Naive thymus-derived CD8-positive, alpha-beta T cell (primary cell): ENCODE data around the gene SNAP91. TPM values are rescaled to one million over a fixed set of nuclear protein-coding genes. Genes with fewer than 3 reads are reported as not detected.
"Not testable (repeated sequence)": the region's sequence is repeated elsewhere in the genome, so short reads cannot be mapped to it uniquely, and the experiment has no call there.

Source experiments
- ATAC-seq, 2 donors: fragments of 150-1000 bp; cut with Tn5 transposase in 1 of 2; sonication (Bioruptor Pico), chemical (Tn5 transposase) in 1 of 2; 1 replicate in 1 of 2; 2 replicates in 1 of 2; pipeline ENCODE4 v1.10.0; 2021; ENCODE audit warnings: mild to moderate bottlenecking in 2 of 2, moderate library complexity in 2 of 2
- POLR2A ChIA-PET: fragments of 350-600 bp; sonication (Branson Sonifier 250); formaldehyde crosslinking; loops from one replicate; lab custom pipeline; 2021; ENCODE audit warnings: antibody characterized with exemption; lab: Charles Lee
- DNase-seq, 10 donors: peaks; one replicate each; pipeline versions ENCODE4 v3.0.0 to v3.0.0-alpha.2; 2020 to 2022
- H3K27ac Mint-ChIP-seq, 10 donors: one replicate each; pipeline ENCODE4 v1.8.0; 2020 to 2022; ENCODE audit warnings: mild to moderate bottlenecking in 10 of 10, mixed read lengths in 10 of 10, moderate library complexity in 4 of 10, inconsistent platforms in 1 of 10
- H3K27me3 Mint-ChIP-seq, 5 donors: one replicate each; pipeline ENCODE4 v1.8.0; 2021 to 2022; ENCODE audit warnings: mixed read lengths in 5 of 5
- H3K36me3 Mint-ChIP-seq, 3 donors: one replicate each; pipeline ENCODE4 v1.8.0; 2020 to 2022; ENCODE audit warnings: mixed read lengths in 3 of 3, mild to moderate bottlenecking in 2 of 3, inconsistent platforms in 1 of 3
- H3K4me1 Mint-ChIP-seq, 4 donors: one replicate each; pipeline ENCODE4 v1.8.0; 2021 to 2022; ENCODE audit warnings: mixed read lengths in 4 of 4
- H3K4me3 Mint-ChIP-seq, 10 donors: one replicate each; pipeline ENCODE4 v1.8.0; 2020 to 2022; ENCODE audit warnings: mild to moderate bottlenecking in 10 of 10, mixed read lengths in 10 of 10, moderate library complexity in 6 of 10, inconsistent platforms in 1 of 10
- H3K9me3 Mint-ChIP-seq, 9 donors: one replicate each; pipeline ENCODE4 v1.8.0; 2020 to 2022; ENCODE audit warnings: mixed read lengths in 9 of 9, mild to moderate bottlenecking in 3 of 9, inconsistent platforms in 1 of 9, moderate library complexity in 1 of 9
- polyA plus RNA-seq, 3 donors: library from polyadenylated mRNA; unstranded; fragments of 300-500 nt; fragmentation: Illumina TruSeq; gene quantifications; one replicate each; pipeline ENCODE4 v1.2.3, GENCODE V29; 2021
- total RNA-seq, 8 experiments: library from RNA in 2 of 8; stranded (reverse) in 2 of 8; gene quantifications; one replicate each; pipeline ENCODE4 v1.2.3 and lab custom pipeline; 2021 to 2026

Gene SNAP91
- total and polyA plus RNA-seq, 5 experiments from 2014 or later = not detected

- peaks cover 0 to 15% (median 2%) of the 10 kb centered on the region in 9 donors for H3K9me3 Mint-ChIP-seq
- H3K4me1 Mint-ChIP-seq, H3K27ac Mint-ChIP-seq, ATAC-seq, H3K27me3 Mint-ChIP-seq, H3K4me3 Mint-ChIP-seq, DNase-seq, H3K36me3 Mint-ChIP-seq, POLR2A ChIA-PET: not testable (repeated sequence)
Measured at GRCh38 chr6:83571663-83572185, 137.2 kb downstream of the SNAP91 start.

- ATAC-seq = no peak
- Mint-ChIP-seq H3K27me3 (peaks cover 0 to 14% (median 8%) of the 10 kb centered on the region in 5 donors), H3K4me1 (no peaks in the 10 kb centered on the region), H3K9me3 (peaks cover 0 to 12% (median 6%) of the 10 kb centered on the region in 9 donors), H3K27ac (no peak overlapping the region), H3K36me3 (no peaks in the 10 kb centered on the region), H3K4me3 (no peak overlapping the region)
- no peak for DNase-seq
- POLR2A ChIA-PET = no interaction called here
Measured at GRCh38 chr6:83558975-83559374, 149.9 kb downstream of the SNAP91 start.

GRCh38 chr6:83556871-83557270 lies 152.0 kb downstream of the SNAP91 start:
- DNase-seq = no peak
- ATAC-seq = no peak

GRCh38 chr6:83551748-83552147 lies 157.2 kb downstream of the SNAP91 start:
- Mint-ChIP-seq H3K27me3 (peaks cover 0 to 27% (median 15%) of the 10 kb centered on the region in 5 donors), H3K9me3 (peaks cover 0 to 30% (median 8%) of the 10 kb centered on the region in 9 donors)
- H3K4me1 Mint-ChIP-seq, H3K36me3 Mint-ChIP-seq, DNase-seq, H3K27ac Mint-ChIP-seq, ATAC-seq, POLR2A ChIA-PET, H3K4me3 Mint-ChIP-seq: not testable (repeated sequence)

More at GRCh38 chr6:83556871-83557270, 152.0 kb downstream of the SNAP91 start:
- H3K4me3 Mint-ChIP-seq = no peak overlapping the region
- no peaks in the 10 kb centered on the region for H3K36me3 Mint-ChIP-seq
- H3K27ac Mint-ChIP-seq = no peak overlapping the region
- H3K27me3 Mint-ChIP-seq = peaks cover 0 to 10% (median 9%) of the 10 kb centered on the region in 5 donors
- POLR2A ChIA-PET = no interaction called here
- peaks cover 0 to 5% (median 0%) of the 10 kb centered on the region in 9 donors for H3K9me3 Mint-ChIP-seq
- H3K4me1 Mint-ChIP-seq = no peaks in the 10 kb centered on the region

GRCh38 chr6:83550482-83550881 lies 158.4 kb downstream of the SNAP91 start:
- H3K4me1 Mint-ChIP-seq, H3K4me3 Mint-ChIP-seq, H3K27ac Mint-ChIP-seq, DNase-seq, H3K36me3 Mint-ChIP-seq, POLR2A ChIA-PET, ATAC-seq: not testable (repeated sequence)
- H3K27me3 Mint-ChIP-seq = peaks cover 4 to 27% (median 15%) of the 10 kb centered on the region in 5 donors
- peaks cover 0 to 30% (median 8%) of the 10 kb centered on the region in 9 donors for H3K9me3 Mint-ChIP-seq

GRCh38 chr6:83546636-83547035 lies 162.3 kb downstream of the SNAP91 start:
- Mint-ChIP-seq H3K27ac (no peak overlapping the region), H3K4me3 (no peak overlapping the region), H3K27me3 (peaks cover 10 to 41% (median 15%) of the 10 kb centered on the region in 5 donors), H3K4me1 (peaks cover 0 to 8% (median 0%) of the 10 kb centered on the region in 4 donors), H3K36me3 (peaks cover 0 to 5% (median 0%) of the 10 kb centered on the region in 3 donors), H3K9me3 (peaks cover 0 to 30% (median 8%) of the 10 kb centered on the region in 9 donors)
- POLR2A ChIA-PET = no interaction called here
- ATAC-seq (no peak), DNase-seq (no peak)

- ATAC-seq (no peak), DNase-seq (no peak)
- Mint-ChIP-seq H3K4me1 (peaks cover 0 to 2% (median 0%) of the 10 kb centered on the region in 4 donors), H3K4me3 (no peak overlapping the region), H3K27ac (no peak overlapping the region), H3K27me3 (peaks cover 6 to 20% (median 12%) of the 10 kb centered on the region in 5 donors), H3K36me3 (no peaks in the 10 kb centered on the region), H3K9me3 (peaks cover 0 to 10% (median 0%) of the 10 kb centered on the region in 9 donors)
- POLR2A ChIA-PET = no interaction called here
Measured at GRCh38 chr6:83539678-83540077, 169.2 kb downstream of the SNAP91 start.

- Mint-ChIP-seq H3K4me3 (no peak overlapping the region), H3K9me3 (peaks cover 0 to 6% (median 0%) of the 10 kb centered on the region in 9 donors), H3K27ac (peak overlapping the region in 1 of 10 donors; percentile 53), H3K4me1 (peaks cover 0 to 2% (median 0%) of the 10 kb centered on the region in 4 donors), H3K36me3 (no peaks in the 10 kb centered on the region), H3K27me3 (peaks cover 0 to 9% (median 8%) of the 10 kb centered on the region in 5 donors)
- no peak for ATAC-seq
- POLR2A ChIA-PET = no interaction called here
- no peak for DNase-seq
Measured at GRCh38 chr6:83536647-83537589, 172.0 kb downstream of the SNAP91 start.

- H3K4me1 Mint-ChIP-seq = peaks cover 0 to 2% (median 0%) of the 10 kb centered on the region in 4 donors
- H3K27ac Mint-ChIP-seq = no peak overlapping the region
- H3K27me3 Mint-ChIP-seq = peaks cover 0 to 12% (median 8%) of the 10 kb centered on the region in 5 donors
- H3K4me3 Mint-ChIP-seq = no peak overlapping the region
- DNase-seq (peak in 6 of 10 donors; percentile 5 to 27 (median 14)), ATAC-seq (no peak)
- peaks cover 0 to 5% (median 0%) of the 10 kb centered on the region in 9 donors for H3K9me3 Mint-ChIP-seq
- no peaks in the 10 kb centered on the region for H3K36me3 Mint-ChIP-seq
- POLR2A ChIA-PET = no interaction called here
Measured at GRCh38 chr6:83536034-83536646, 172.8 kb downstream of the SNAP91 start.

GRCh38 chr6:83518816-83519480 lies 190.0 kb downstream of the SNAP91 start:
- Mint-ChIP-seq H3K27ac (no peak overlapping the region), H3K36me3 (no peaks in the 10 kb centered on the region), H3K27me3 (peaks cover 8 to 44% (median 12%) of the 10 kb centered on the region in 5 donors), H3K4me3 (no peak overlapping the region), H3K9me3 (no peaks in the 10 kb centered on the region), H3K4me1 (no peaks in the 10 kb centered on the region)
- POLR2A ChIA-PET = no interaction called here
- DNase-seq (no peak), ATAC-seq (no peak)

- POLR2A ChIA-PET = no interaction called here
- no peaks in the 10 kb centered on the region for H3K36me3 Mint-ChIP-seq
- no peak overlapping the region for H3K4me3 Mint-ChIP-seq
- DNase-seq (no peak), ATAC-seq (no peak)
- H3K4me1 Mint-ChIP-seq = peaks cover 0 to 7% (median 4%) of the 10 kb centered on the region in 4 donors
- peak overlapping the region in 1 of 10 donors; percentile 34 for H3K27ac Mint-ChIP-seq
- H3K9me3 Mint-ChIP-seq = no peaks in the 10 kb centered on the region
- peaks cover 10 to 53% (median 21%) of the 10 kb centered on the region in 5 donors for H3K27me3 Mint-ChIP-seq
Measured at GRCh38 chr6:83517500-83517899, 191.4 kb downstream of the SNAP91 start.

- H3K27me3 Mint-ChIP-seq = peaks cover 16 to 66% (median 29%) of the 10 kb centered on the region in 5 donors
- DNase-seq = peak in 4 of 10 donors; percentile 8 to 34 (median 22)
- H3K9me3 Mint-ChIP-seq = no peaks in the 10 kb centered on the region
- peaks cover 3 to 18% (median 13%) of the 10 kb centered on the region in 4 donors for H3K4me1 Mint-ChIP-seq
- H3K4me3 Mint-ChIP-seq = no peak overlapping the region
- H3K36me3 Mint-ChIP-seq = no peaks in the 10 kb centered on the region
- ATAC-seq = no peak
- H3K27ac Mint-ChIP-seq = no peak overlapping the region
- POLR2A ChIA-PET = no interaction called here
Measured at GRCh38 chr6:83514866-83515466, 193.9 kb downstream of the SNAP91 start.
